Ovary (tissue), 9 donors: ENCODE measurements around the gene EP300. TPM values are rescaled to one million over a fixed set of nuclear protein-coding genes. Genes with fewer than 3 reads are reported as not detected.

Experiments used
- DNase-seq, 5 donors: peaks; one replicate each; pipeline ENCODE4 v3.0.0-alpha.2; 2019 to 2020
- H3K27ac ChIP-seq, 2 donors: fragments of 200-600 bp; one replicate each; pipeline versions ENCODE4 v1.5.1 to v1.8.0; 2019 to 2022
- H3K27me3 ChIP-seq: fragments of 200-600 bp; one replicate; pipeline ENCODE4 v1.8.0; 2022
- H3K36me3 ChIP-seq: fragments of 200-600 bp; sonication (generic); one replicate; pipeline ENCODE4 v1.5.1; 2019
- H3K4me1 ChIP-seq: one replicate; pipeline ENCODE4 v1.8.1; 2013; ENCODE audit warnings: mild to moderate bottlenecking, moderate library complexity; ENCODE audit not compliant: insufficient read depth
- H3K4me3 ChIP-seq: fragments of 200-600 bp; sonication (generic); one replicate; pipeline ENCODE4 v1.5.1; 2017
- H3K9me3 ChIP-seq, 2 donors: fragments of 200-600 bp in 1 of 2; sonication (generic) in 1 of 2; one replicate each; pipeline versions ENCODE4 v1.5.1 to v1.8.1; 2013 to 2019; ENCODE audit warnings: mild to moderate bottlenecking in 1 of 2, moderate library complexity in 1 of 2
- CTCF ChIP-seq, 3 donors: fragments of 450-650 bp in 2 of 3; fragments of 200-600 bp in 1 of 3; IDR thresholded peaks; one replicate each; pipeline versions ENCODE4 v1.5.1 to v1.8.0; 2016 to 2022; ENCODE audit warnings: antibody characterized with exemption in 3 of 3, mild to moderate bottlenecking in 1 of 3
- EP300 ChIP-seq: sonication (generic); formaldehyde crosslinking; IDR thresholded peaks from one replicate; pipeline ENCODE4 v1.6.1; 2017; ENCODE audit warnings: antibody characterized with exemption
- POLR2A ChIP-seq: fragments of 450-650 bp; IDR thresholded peaks from one replicate; pipeline ENCODE4 v1.6.1; 2017; ENCODE audit warnings: antibody characterized with exemption, mild to moderate bottlenecking, moderate library complexity
- WGBS, 3 donors: extraction: QIAGEN DNeasy Blood & Tissue Kit in 1 of 3; methylation state at CpG; one replicate each; pipeline versions ENCODE4 v1.1.5 to v1.1.7; 2013 to 2017; 5-methylcytosine and 5-hydroxymethylcytosine counted together
- intact Hi-C, 4 donors: fragments of 100-400 bp; cut with DNase I; formaldehyde crosslinking; loops; one replicate each; pipeline versions ENCODE4 v1.11.0 to v1.15.1; 2022 to 2023
- polyA plus RNA-seq, 2 donors: library from polyadenylated mRNA; stranded (reverse); fragments of 200-250 nt in 1 of 2; fragments of 350-450 nt in 1 of 2; fragmentation: Illumina TruSeq in 1 of 2; extraction: RNeasy Lipid Tissue Mini Kit (QIAGEN cat#74804) in 1 of 2; gene quantifications; one replicate each; pipeline ENCODE4 v1.2.3, GENCODE V29; 2013 to 2014
- total RNA-seq, 7 donors: library from RNA; depleted of rRNA in 2 of 7; stranded (reverse); fragments of >200 nt in 2 of 7; fragmentation: NEBNext Ultra II Directional in 3 of 7; extraction: Animal tissue kit (Norgen Biotek cat#: 25700) in 3 of 7; gene quantifications; one replicate each; pipeline versions ENCODE4 v1.1.0 to v1.2.4, GENCODE V29; 2016 to 2023
- donor health status: DM: no; HTN: no; CAD: no; lungs with moderate emphysema.
- donor health status: DM: no; HTN: no; CAD: no.
- donor health status: Bipolar disorder and iron deficiency.
- donor health status: DM: yes; HTN: yes; CAD: no.
- donor health status: DM: no; HTN: no; CAD: no.
- donor health status: DM: yes; HTN: yes; CAD: no.

EP300 gene
- total and polyA plus RNA-seq, 9 donors = 23.6 to 86.2 (median 69.0) TPM

- no peaks in the 10 kb centered on the region for H3K4me1 ChIP-seq
Observed at GRCh38 chr22:41147722-41148121, 55.3 kb downstream of the EP300 start.

DNA sequence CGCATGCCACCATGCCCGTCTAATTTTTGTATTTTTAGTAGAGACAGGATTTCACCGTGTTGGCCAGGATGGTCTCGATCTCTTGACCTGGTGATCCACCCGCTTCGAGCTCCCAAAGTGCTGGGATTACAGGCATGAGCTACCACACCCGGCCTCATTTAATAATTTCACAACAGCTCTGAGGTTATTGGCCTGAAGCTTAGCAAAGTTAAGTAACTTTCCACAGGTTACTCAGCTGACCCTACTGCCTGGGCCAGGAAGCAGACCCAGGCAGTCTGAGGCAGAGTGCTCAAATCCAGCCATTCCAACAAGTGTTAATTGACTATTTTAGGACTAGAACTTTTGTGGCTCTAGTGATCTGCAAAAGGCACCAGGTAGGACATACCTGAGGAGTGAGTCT lies 60.5 kb downstream of the EP300 start:
- Histone ChIP-seq H3K27me3 (no peaks in the 10 kb centered on the region), H3K9me3 (no peaks in the 10 kb centered on the region), H3K4me1 (no peaks in the 10 kb centered on the region), H3K4me3 (no peak overlapping the region), H3K27ac (no peak overlapping the region), H3K36me3 (no peaks in the 10 kb centered on the region)
- DNase-seq = no peak
- intact Hi-C loops = no loop called here
- TF ChIP-seq POLR2A (no peak), CTCF (IDR thresholded peaks at IDR 0.05) (no peak), EP300 (no peak)
- WGBS, 3 donors = 93 to 94% (median 93%) methylated on average over 7 of the region's 7 CpGs

More at GRCh38 chr22:41147722-41148121, 55.3 kb downstream of the EP300 start:
- no peak for DNase-seq
- H3K27me3 ChIP-seq = no peaks in the 10 kb centered on the region
- no peak overlapping the region for H3K4me3 ChIP-seq
- H3K27ac ChIP-seq = no peak overlapping the region
- no peak for TF ChIP-seq CTCF (IDR thresholded peaks at IDR 0.05)
- no peak for TF ChIP-seq POLR2A
- no peak for TF ChIP-seq EP300
- intact Hi-C loops = no loop called here
- H3K9me3 ChIP-seq = no peaks in the 10 kb centered on the region
- 74 to 81% (median 77%) methylated on average over 5 of the region's 5 CpGs for WGBS, 3 donors
- no peaks in the 10 kb centered on the region for H3K36me3 ChIP-seq

DNA sequence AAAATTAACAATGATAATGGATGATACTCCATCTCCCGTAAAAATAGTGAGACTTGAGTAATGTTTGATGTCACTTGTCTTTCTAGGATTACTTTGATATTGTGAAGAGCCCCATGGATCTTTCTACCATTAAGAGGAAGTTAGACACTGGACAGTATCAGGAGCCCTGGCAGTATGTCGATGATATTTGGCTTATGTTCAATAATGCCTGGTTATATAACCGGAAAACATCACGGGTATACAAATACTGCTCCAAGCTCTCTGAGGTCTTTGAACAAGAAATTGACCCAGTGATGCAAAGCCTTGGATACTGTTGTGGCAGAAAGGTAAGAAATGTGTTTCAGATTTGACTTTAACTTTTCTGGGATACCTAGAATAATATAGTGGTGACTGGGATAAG lies 64.7 kb downstream of the EP300 start:
- no peak overlapping the region for H3K27ac ChIP-seq
- H3K9me3 ChIP-seq = no peaks in the 10 kb centered on the region
- H3K4me3 ChIP-seq = no peak overlapping the region
- no peaks in the 10 kb centered on the region for H3K4me1 ChIP-seq
- H3K27me3 ChIP-seq = no peaks in the 10 kb centered on the region
- intact Hi-C loops = no loop called here
- WGBS, 3 donors = 44 to 56% (median 48%) methylated on average over 4 of the region's 4 CpGs
- no peaks in the 10 kb centered on the region for H3K36me3 ChIP-seq
- no peak for TF ChIP-seq CTCF (IDR thresholded peaks at IDR 0.05)
- no peak for TF ChIP-seq POLR2A
- no peak for TF ChIP-seq EP300
- DNase-seq = no peak

DNA sequence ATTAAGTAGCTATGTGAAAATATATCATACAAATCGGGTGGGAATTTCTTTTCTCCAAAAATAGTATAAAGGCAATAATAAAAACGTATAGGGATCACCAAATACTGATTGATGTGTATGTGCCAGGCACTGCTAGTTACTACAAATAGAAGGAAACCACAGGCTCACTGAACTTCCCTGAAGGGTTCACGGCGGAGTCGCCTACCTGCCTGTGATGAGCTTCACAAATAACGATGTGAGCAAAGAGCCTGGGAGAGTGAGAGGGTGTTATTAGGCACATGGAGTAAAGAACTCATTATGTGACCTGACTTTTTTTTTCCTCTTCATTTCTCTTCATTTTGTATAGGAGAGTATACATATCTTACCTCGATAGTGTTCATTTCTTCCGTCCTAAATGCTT lies 76.8 kb downstream of the EP300 start:
- TF ChIP-seq CTCF (IDR thresholded peaks at IDR 0.05) (no peak), POLR2A (no peak), EP300 (no peak)
- H3K4me3 ChIP-seq = no peak overlapping the region
- intact Hi-C loops = no loop called here
- no peaks in the 10 kb centered on the region for H3K27me3 ChIP-seq
- DNase-seq = no peak
- H3K4me1 ChIP-seq = peaks cover 2% of the 10 kb centered on the region
- no peaks in the 10 kb centered on the region for H3K9me3 ChIP-seq
- no peaks in the 10 kb centered on the region for H3K36me3 ChIP-seq
- H3K27ac ChIP-seq = no peak overlapping the region
- 82 to 86% (median 86%) methylated on average over 8 of the region's 8 CpGs for WGBS, 3 donors

DNA sequence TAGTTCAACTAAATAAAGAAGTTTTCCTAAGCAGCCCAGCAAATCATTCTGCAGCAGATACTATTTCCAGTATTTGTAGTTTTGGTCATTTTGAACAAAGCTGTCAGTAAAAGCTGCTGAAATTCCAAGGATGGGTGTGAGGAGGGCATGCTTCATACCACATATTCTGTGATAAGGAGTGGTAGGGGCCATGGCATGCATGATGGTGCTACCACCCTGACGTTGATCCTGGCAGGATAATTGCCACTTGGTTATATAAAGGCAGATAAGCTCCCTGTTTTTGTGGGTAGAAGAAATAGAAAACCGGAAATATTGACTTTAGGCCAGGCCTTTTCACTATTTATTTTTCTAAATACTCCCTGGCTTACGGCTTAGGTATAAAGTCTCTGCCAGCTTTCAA lies 79.6 kb downstream of the EP300 start:
- no peak overlapping the region for H3K27ac ChIP-seq
- 25 to 62% (median 27%) methylated on average over 3 of the region's 3 CpGs for WGBS, 3 donors
- no peaks in the 10 kb centered on the region for H3K9me3 ChIP-seq
- peaks cover 2% of the 10 kb centered on the region for H3K4me1 ChIP-seq
- H3K4me3 ChIP-seq = no peak overlapping the region
- intact Hi-C loops = no loop called here
- DNase-seq = no peak
- H3K36me3 ChIP-seq = no peaks in the 10 kb centered on the region
- TF ChIP-seq EP300 (no peak), CTCF (IDR thresholded peaks at IDR 0.05) (no peak), POLR2A (no peak)
- no peaks in the 10 kb centered on the region for H3K27me3 ChIP-seq
